ENCODE measurements around the gene PTPRM.

PTPRM gene

DNA sequence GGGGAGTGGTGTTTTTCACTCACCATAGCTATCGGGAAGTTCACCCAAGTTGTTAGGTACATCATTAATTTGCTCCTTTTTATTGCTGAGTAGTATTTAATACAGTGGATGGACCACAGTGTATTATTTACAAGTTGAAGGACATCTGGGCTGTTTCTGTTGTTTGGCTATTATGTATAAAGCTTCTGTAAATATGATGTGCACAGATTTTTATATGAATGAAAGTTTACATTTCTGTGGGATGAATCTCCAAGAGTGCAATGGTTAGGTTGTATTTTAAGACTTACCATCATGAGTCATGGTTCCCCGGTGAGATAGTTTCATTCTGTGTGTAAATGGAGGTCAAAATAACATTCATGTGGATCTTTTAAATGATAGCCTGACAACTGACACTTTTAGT lies 337.4 kb downstream of the PTPRM start:
- no peak for DNase-seq

DNA sequence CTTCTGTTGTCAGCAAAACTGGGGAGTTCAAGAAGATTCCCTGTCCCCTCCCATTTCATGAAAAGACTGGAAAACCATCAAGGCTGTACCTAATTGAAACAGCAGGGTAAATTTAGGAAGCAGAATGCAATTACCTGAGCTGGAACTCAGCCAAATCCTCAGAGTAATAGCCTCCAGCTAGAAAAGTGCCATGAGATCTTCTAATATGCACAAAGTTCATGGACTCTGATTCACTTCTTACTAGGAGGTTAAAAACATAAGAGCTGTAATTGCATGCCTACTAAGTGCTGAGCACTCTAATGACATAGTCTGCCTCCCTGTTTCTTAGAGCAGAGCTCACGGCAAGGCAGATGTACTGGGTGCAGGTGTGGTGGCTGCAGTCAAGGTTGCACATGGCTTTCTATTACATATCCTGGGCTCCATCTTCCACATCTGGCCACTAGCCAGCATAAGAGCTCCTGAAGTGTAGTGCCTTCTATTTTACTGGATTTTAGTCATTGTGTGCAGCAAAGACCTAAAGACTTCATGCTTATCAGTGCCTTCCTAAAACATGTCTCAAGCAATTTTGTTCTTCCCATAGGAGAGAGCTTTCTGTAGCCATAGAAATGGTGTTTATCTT lies 341.7 kb downstream of the PTPRM start:
- no peak for DNase-seq

DNA sequence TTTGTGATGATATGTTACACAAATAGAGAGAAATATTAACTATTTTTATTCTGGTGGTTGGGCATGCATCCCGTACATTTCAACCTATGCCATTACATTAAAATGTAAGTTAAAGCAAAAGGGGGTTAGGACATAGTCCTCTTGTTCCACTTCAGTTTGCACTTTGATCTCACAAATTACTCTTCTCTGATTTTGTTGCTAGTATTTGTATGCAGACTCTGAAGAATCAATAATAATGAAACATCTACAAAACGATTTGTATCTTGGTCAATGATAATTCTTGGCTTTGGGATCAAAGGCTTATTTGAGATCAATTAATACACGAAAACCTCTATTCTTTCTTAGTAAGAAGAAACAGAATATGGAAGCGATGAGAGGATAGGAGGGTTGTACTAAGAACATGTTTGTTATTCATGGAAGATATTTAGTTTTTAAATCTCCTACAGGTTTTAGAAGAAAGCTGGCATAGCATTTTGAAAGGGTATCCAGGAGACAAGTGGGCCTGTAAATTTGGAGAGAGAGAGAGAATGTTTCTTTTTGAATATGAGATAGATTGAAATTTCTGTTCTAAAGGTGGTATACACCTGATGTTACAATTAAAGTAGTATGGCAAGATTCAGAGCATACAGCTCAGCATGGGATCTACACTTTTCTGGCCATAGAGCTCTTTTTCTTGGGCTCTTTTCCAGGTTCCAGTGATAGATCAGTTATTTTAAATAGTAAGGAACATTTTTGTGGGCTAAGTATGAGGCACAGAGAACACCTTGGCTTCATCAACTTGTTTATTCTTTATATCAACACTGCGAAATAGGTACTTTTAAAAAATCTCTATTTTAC lies 347.9 kb downstream of the PTPRM start:
- no peak for DNase-seq

GRCh38 chr18:7918701-7919100 lies 351.6 kb downstream of the PTPRM start:
- no peak for DNase-seq

DNA sequence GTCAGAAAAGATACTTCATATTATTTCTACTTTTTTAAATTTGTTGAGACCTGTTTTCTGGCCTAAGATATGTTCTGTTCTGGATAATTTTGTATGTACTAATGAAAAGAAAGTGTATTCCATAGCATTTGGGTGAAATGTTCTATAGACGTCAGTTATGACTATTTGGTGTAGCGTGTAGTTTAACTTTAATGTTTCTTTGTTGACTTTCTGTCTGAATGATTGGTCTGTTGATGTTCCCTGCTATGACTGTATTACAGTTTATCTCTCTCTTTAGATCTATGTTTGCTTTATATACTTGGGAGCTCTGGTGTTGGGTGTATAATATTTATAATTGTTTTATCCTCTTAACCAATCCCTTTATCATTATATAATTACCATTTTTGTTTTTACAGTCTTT lies 352.4 kb downstream of the PTPRM start:
- no peak for DNase-seq

GRCh38 chr18:7921938-7922587 lies 354.9 kb downstream of the PTPRM start:
- DNase-seq = no peak

- DNase-seq = no peak
Observed at GRCh38 chr18:7923105-7923504, 356.0 kb downstream of the PTPRM start.

- DNase-seq = no peak
Observed at GRCh38 chr18:7924616-7925015, 357.5 kb downstream of the PTPRM start.

DNA sequence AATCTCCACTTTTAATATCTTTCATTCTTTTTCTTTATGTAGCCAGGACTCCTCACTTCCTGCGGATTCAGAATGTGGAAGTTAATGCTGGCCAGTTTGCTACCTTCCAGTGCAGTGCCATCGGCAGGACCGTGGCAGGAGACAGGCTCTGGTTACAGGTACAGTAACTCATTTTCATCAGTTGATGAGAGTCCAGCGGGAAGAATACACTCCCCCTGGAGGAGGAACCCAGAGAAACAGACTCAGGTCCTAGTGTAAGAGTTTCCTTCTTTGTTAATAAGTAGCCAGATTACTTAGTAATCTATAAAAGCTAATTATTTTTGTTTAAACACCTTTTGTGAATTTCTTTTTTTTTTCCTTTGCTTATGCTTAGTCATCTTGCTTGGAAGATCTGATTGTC lies 359.4 kb downstream of the PTPRM start:
- no peak for DNase-seq

- no peak for DNase-seq
Observed at GRCh38 chr18:7927119-7927518, 360.0 kb downstream of the PTPRM start.

DNA sequence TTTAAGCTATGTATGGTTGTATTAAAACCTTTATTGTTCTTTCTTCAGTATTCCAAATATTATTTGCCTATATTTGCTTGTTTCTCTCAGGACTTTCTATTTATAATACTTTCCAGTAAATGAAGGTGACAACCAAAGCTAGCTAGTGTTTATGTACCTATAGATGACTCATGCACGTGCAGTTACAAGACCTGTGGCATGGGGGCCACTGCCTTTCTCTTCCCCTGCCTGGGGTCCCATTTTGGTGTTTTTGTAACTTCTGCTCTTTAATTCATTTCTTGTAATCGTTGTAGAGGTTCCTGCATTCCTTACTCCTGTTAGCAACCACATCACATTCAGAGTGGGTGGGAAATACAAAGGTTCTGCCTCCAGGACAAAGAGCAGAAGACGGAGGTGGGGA lies 364.6 kb downstream of the PTPRM start:
- DNase-seq = no peak

- no peak for DNase-seq
Observed at GRCh38 chr18:7937268-7937667, 370.2 kb downstream of the PTPRM start.

- no peak for DNase-seq
Observed at GRCh38 chr18:7939521-7939920, 372.4 kb downstream of the PTPRM start.

DNA sequence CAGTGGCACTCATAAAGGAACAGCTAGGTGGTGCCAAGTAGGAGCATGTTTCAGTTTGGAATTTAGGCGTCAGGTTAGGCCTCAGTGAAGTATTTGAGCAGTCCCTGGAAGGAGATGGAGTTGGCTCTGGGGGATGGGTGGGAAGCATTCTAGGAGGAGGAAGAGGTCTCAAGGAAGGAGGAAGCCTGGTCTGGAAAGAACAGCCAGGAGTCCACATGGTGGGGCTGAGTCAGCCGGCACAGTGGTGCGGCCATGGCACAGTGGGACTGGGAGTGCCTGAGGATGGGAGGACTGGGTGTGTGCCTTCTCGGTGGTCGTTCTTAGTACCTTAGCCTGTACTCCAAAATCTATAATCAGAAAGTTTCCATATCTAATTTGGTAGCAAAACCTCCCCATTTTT lies 373.3 kb downstream of the PTPRM start:
- DNase-seq = no peak

GRCh38 chr18:7940971-7941370 lies 373.9 kb downstream of the PTPRM start:
- DNase-seq = no peak

DNA sequence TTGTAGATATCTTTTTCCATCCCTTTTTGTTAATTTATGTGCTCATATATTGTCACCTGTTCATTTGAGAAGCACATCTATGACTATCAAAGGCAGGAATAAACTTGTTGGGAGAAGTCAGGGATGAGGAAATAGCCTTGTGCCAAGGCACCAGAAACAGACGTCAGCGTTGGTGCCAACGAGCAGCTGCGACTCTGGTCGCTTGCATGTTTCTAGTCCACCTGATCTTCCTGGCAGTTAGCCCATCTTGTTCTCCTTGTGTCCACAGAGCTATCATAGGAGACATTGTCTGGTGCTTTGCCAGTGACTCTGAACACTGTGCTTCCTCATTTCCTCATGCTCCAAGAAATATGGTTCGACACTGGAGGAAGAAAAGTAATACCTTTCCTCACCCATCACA lies 374.4 kb downstream of the PTPRM start:
- DNase-seq = no peak

DNA sequence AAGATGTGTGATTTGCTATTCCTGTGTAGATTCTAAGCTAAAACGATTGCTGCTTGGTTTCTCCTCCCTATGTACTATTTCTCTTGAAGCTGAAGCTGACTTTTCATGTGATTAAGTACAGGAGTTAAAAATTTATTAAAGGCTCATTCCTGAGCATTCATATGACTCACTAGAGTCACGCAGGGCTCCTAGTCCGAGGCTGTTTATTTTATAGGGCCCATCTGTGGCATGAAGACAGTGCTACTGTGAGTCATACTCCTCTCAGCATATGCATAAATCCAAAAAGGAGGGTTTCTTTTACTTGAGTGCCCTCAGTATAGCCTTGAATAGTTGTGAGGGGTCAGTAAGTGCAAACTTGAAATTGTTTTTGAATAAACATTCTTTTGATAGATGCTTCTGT lies 378.8 kb downstream of the PTPRM start:
- DNase-seq = no peak

DNA sequence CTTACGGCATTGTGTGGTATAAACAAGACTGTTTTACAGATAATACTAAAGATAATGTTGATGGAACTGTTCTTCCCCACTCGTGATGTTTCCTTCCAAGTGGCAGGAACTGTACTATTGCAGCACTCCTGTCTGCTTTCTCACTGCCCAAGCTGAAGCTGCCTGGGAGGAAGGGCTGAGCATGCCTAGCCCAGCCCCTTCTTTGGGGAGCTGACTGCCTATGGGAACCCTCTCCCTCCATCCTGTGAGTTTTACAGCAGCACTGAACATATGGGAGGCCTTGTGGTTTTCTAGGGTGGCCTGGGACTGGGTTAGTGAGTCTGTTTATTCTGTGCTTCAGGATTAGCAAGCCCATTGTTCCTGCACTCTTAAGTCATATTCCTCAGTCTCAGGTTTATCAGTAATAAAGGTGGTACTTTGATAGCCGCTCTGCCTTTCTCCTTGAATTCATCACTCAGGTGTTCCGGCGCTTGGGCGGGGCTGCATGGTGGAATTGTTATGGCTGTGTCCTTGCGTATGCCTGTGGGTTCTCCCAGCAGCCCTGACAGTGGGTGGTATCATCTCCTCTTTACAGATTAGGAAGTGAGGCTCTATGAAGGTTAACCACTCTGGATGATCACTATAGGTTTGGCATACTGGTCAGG lies 379.7 kb downstream of the PTPRM start:
- no peak for DNase-seq

- DNase-seq = no peak
Observed at GRCh38 chr18:7950380-7951136, 383.4 kb downstream of the PTPRM start.

- no peak for DNase-seq
Observed at GRCh38 chr18:7953095-7953958, 386.2 kb downstream of the PTPRM start.

GRCh38 chr18:7954238-7954637 lies 387.1 kb downstream of the PTPRM start:
- DNase-seq = no peak

- no peak for DNase-seq
Observed at GRCh38 chr18:7955175-7955574, 388.1 kb downstream of the PTPRM start.
